Uterus (tissue), 2 donors: ENCODE data around the gene CHST11.

Experiments
- POLR2A ChIP-seq, 2 donors: fragments of 450-650 bp; IDR thresholded peaks; one replicate each; pipeline ENCODE4 v1.6.1; 2016; ENCODE audit warnings: antibody characterized with exemption in 2 of 2, mild to moderate bottlenecking in 1 of 2, moderate library complexity in 1 of 2
- TF ChIP-seq, protein P1 (sequence below), 4 experiments: fragments of 200-600 bp in 2 of 4; fragments of 450-650 bp in 2 of 4; sonication (generic) in 2 of 4; IDR thresholded peaks; one replicate each; pipeline ENCODE4 v1.5.1; 2016 to 2019; ENCODE audit warnings: antibody characterized with exemption in 4 of 4, mild to moderate bottlenecking in 2 of 4, moderate library complexity in 1 of 4

DNA sequence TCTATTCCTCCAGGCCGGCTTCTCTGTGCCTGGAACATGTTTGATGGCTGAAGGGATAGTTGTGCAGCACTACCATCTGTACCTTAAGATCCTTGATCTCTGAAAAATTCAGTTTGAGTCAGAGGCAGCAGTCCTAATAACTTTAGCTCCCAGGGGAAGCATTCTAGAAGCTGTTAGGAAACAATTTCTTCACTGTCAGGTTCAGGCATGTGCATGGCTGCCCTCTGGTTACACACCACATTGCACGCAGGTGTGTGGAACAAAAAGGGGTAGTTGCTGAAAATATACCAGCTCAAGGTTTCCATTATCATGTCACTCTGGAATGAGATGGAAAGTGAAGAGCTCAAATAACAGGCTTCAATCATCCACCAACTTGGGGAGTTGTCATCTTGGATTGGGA is 80.1 kb downstream of the CHST11 start:
- TF ChIP-seq, protein P1, sequence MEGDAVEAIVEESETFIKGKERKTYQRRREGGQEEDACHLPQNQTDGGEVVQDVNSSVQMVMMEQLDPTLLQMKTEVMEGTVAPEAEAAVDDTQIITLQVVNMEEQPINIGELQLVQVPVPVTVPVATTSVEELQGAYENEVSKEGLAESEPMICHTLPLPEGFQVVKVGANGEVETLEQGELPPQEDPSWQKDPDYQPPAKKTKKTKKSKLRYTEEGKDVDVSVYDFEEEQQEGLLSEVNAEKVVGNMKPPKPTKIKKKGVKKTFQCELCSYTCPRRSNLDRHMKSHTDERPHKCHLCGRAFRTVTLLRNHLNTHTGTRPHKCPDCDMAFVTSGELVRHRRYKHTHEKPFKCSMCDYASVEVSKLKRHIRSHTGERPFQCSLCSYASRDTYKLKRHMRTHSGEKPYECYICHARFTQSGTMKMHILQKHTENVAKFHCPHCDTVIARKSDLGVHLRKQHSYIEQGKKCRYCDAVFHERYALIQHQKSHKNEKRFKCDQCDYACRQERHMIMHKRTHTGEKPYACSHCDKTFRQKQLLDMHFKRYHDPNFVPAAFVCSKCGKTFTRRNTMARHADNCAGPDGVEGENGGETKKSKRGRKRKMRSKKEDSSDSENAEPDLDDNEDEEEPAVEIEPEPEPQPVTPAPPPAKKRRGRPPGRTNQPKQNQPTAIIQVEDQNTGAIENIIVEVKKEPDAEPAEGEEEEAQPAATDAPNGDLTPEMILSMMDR (IDR thresholded peaks at IDR 0.05): no peak
- TF ChIP-seq POLR2A (IDR thresholded peaks at IDR 0.05): no peak
